ENCODE data around the gene ZNF658. TPM values are rescaled to one million over a fixed set of nuclear protein-coding genes. Genes with fewer than 3 reads are reported as not detected.
"Not testable (repeated sequence)": the region's sequence is repeated elsewhere in the genome, so short reads cannot be mapped to it uniquely, and the experiment has no call there.

ZNF658 gene
- total RNA-seq, 2 experiments from 2014 or later = 2.4 to 3.5 TPM

DNA sequence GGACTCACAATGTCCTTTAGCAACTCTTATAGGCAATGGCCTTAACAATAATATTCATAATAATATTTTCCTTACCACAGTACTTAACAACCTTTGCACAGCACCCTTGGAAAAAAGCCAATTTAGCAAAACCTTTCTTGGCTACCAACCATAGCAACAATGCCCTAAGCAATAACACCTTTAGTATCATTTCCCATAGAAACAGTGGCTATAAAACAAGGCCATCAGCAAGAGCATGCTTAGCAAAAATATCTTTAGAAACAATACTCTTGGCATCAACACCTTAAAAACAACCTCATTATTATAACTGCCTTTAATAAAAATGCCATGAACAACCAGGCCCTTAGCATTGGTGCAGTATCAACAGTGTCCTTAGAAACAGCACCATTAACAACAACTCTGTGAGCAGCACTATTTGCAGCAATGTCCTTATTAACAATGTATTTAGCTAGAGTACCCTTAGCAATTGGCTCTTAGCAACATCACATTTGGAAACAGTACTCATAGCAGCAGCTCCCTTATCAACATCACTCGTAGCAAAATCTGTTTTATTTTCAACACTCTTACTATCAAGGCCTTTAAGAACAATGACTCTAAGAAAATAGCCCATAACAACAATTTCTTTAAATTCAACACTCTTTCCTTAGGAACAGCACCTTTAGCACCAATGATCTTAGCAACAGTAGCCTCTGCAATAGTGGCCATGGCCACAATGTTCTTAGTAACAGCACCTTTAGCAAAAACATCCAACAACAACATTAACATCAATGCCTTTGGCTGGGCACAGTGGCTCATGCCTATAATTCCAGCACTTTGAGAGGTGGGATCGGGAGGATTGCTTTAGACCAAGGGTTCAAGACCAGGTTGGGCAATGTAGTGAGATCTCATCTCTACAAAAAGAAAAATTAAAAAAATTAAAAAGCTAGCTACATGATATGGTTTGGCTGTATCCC, 39.6 kb downstream of the ZNF658 start:
- H4K20me1 ChIP-seq (ENCODE audit: insufficient read depth, low read length); H3K4me3 ChIP-seq (ENCODE audit: low read depth, low read length, poor library complexity, severe bottlenecking); H2AFZ ChIP-seq (ENCODE audit: low read length); H3K9me2 ChIP-seq (ENCODE audit: insufficient read depth, low read length); BruUV-seq (replicated peaks); H3K4me2 ChIP-seq (ENCODE audit: low read length); H3K4me1 ChIP-seq (ENCODE audit: insufficient read depth, low read length, poor library complexity, severe bottlenecking); H3K9me3 ChIP-seq (ENCODE audit: low read length); intact Hi-C loops (cut with micrococcal nuclease; ENCODE audit: unreplicated experiment); H3K27ac ChIP-seq (ENCODE audit: low read depth, low read length, poor library complexity, severe bottlenecking); H3K36me3 ChIP-seq (ENCODE audit: insufficient read depth, low read length); CTCF ChIA-PET (ENCODE audit: unreplicated experiment); POLR2A ChIA-PET; DNase-seq (ENCODE audit: low spot score); H3K79me2 ChIP-seq (ENCODE audit: insufficient read depth, low read depth, low read length): not testable (repeated sequence)

DNA sequence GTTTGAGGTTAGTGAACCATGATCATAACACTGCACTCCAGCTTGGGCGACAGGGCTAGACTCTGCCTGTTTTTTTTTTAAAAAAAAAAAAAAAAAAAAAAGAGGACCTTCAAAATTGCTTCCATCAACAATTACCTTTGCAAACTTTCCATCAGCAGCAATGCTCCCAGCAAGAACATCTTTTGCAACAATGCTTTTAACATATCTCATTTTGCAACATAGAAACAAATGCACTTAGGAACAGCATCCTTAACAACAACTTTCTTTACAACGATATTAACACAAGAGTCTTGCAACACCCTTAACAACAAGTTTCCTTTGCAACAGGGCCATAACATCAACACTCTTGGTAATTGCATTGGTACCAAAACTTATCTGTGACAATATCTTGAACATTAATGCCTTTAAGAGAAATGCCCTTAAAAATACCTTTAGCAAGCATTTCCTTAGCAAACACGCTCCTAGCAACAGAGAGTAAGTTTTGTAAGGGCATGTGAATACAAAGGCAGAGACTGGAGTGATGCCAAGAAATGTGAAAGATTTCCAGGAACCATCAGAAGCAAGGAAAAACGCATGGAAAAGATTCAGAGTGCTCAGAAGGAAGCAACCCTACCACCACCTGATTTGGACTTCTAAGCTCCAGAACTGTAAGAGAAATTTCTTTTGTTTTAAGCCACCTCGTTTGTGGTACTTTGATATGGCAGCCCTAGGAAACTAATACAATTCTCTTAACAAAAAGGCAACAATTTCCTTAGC, 42.1 kb downstream of the ZNF658 start:
- BruUV-seq (replicated peaks); H4K20me1 ChIP-seq (ENCODE audit: insufficient read depth, low read length); CTCF ChIA-PET (ENCODE audit: unreplicated experiment); H3K9me3 ChIP-seq (ENCODE audit: low read length); POLR2A ChIA-PET; H3K36me3 ChIP-seq (ENCODE audit: insufficient read depth, low read length); H3K9me2 ChIP-seq (ENCODE audit: insufficient read depth, low read length); H3K79me2 ChIP-seq (ENCODE audit: insufficient read depth, low read depth, low read length); intact Hi-C loops (cut with micrococcal nuclease; ENCODE audit: unreplicated experiment); H3K4me1 ChIP-seq (ENCODE audit: insufficient read depth, low read length, poor library complexity, severe bottlenecking); H2AFZ ChIP-seq (ENCODE audit: low read length); H3K4me3 ChIP-seq (ENCODE audit: low read depth, low read length, poor library complexity, severe bottlenecking); H3K4me2 ChIP-seq (ENCODE audit: low read length); DNase-seq (ENCODE audit: low spot score); H3K27ac ChIP-seq (ENCODE audit: low read depth, low read length, poor library complexity, severe bottlenecking): not testable (repeated sequence)

DNA sequence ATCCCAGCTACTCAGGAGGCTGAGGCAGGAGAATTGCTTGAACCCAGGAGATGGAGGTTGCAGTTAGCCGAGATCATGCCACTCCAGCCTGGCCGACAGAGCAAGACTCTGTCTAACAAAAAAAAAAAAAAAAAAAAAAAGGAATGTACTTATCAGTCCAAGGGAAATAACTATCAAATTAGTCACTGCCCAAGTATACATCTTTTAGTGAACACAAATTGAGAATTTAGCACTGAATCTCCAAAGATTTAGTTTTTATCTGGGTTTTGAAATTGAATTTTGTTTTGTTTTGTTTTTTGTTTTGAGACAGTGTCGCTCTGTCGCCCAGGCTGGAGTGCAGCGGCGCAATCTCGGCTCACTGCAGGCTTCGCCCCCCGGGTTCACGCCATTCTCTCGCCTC, 52.1 kb downstream of the ZNF658 start:
- intact Hi-C loops (cut with micrococcal nuclease; ENCODE audit: unreplicated experiment); DNase-seq (ENCODE audit: low spot score); CTCF ChIA-PET (ENCODE audit: unreplicated experiment); H2AFZ ChIP-seq (ENCODE audit: low read length); POLR2A ChIA-PET; H3K4me1 ChIP-seq (ENCODE audit: insufficient read depth, low read length, poor library complexity, severe bottlenecking); H3K27ac ChIP-seq (ENCODE audit: low read depth, low read length, poor library complexity, severe bottlenecking); H4K20me1 ChIP-seq (ENCODE audit: insufficient read depth, low read length); H3K79me2 ChIP-seq (ENCODE audit: insufficient read depth, low read depth, low read length); BruUV-seq (replicated peaks); H3K36me3 ChIP-seq (ENCODE audit: insufficient read depth, low read length); H3K9me2 ChIP-seq (ENCODE audit: insufficient read depth, low read length); H3K4me2 ChIP-seq (ENCODE audit: low read length); H3K4me3 ChIP-seq (ENCODE audit: low read depth, low read length, poor library complexity, severe bottlenecking); H3K9me3 ChIP-seq (ENCODE audit: low read length): not testable (repeated sequence)

Small RNA genes lying within 50 kb of the gene (small RNA-seq; reads per million reads assigned to genes)
- gene AL353770.2 = not detected

Other genes starting within 250 kb of the ZNF658 start
- not detected in 2 replicates for gene SPATA31A3, start 91.8 kb downstream of the ZNF658 start, total RNA-seq (2014; rRNA removed; shearing (Covaris generic))
- gene SPATA31A3, start 91.8 kb downstream of the ZNF658 start, total RNA-seq (2022) = not detected in 2 replicates

All from OCI-LY7 (cell line).